GM19467 (cell line): ENCODE measurements around the gene DRAM2.
"Not testable (repeated sequence)": the region's sequence is repeated elsewhere in the genome, so short reads cannot be mapped to it uniquely, and the experiment has no call there.

Source experiments
- ATAC-seq: cut with Tn5 transposase; IDR thresholded peaks from one replicate; pipeline ENCODE4 v1.9.1; 2021; ENCODE audit warnings: mild to moderate bottlenecking, moderate library complexity; ENCODE audit not compliant: unreplicated experiment

The DRAM2 gene

GRCh38 chr1:111084999-111085398 is 54.9 kb downstream of the DRAM2 start:
- ATAC-seq = no peak

GRCh38 chr1:111082421-111083203 is 57.3 kb downstream of the DRAM2 start:
- no peak for ATAC-seq

- ATAC-seq = not testable (repeated sequence)
Measured at GRCh38 chr1:111079329-111079728, 60.6 kb downstream of the DRAM2 start.

DNA sequence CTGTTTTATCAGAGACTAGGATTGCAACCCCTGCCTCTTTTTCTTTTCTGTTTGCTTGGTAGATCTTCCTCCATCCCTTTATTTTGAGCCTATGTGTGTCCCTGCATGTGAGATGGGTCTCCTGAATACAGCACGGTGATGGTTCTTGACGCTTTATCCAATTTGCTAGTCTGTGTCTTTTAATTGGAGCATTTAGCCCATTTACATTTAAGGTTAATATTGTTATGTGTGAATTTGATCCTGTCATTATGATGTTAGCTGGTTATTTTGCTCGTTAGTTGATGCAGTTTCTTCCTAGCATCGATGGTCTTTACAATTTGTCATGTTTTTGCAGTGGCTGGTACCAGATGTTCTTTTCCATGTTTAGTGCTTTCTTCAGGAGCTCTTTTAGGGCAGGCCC is 62.6 kb downstream of the DRAM2 start:
- ATAC-seq = not testable (repeated sequence)
